ENCODE results near the gene HOXD13. TPM values are rescaled to one million over a fixed set of nuclear protein-coding genes. Genes with fewer than 3 reads are reported as not detected.

HOXD13 gene
- total RNA-seq, 4 donors from 2014 or later = 0.19 TPM; not detected in 3

DNA sequence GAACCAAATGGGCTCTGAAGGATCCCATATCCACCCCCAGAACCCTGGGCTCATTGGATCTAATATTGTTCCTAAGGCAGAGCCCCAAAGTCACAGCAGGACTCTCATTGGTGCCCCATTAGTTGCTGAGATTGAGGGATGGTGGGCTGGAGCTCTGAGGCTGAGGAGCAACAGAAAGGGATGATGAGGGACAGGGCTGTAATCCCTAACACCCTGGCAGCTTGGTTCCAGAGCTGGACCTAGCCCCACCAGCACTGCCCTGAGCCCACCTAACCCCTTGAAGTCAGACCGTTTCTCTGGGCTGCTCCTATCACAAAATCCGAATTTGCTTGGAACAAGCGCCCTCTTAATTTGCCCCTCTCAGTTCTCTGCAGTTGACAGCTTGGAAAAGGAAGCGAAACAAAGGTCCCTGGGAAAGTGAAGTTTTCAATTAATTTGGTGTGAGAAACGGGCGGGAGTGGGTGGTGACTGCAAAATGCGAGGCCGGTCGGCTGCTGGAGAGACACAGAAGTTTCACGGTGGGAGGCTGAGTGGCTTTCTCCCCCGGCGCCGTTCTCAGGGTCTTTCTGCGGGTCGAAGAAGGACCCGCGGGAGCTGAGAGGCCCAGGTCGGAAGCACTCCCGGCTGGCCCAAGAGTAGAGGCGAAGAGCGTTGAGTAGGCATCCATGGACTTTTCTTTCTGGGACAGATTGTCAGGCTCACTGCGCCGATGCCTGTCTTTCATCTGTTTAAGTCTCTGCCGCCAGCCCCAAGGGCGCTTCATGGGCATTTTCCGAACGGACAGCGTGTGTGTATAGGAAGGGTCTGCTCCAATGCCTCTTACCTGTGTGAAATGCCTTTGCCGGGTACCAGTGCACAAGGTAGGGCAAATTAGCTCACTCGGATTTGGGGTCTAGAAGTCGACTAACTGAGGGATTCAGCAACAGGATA is 927 bp upstream of the HOXD13 start:
- Histone ChIP-seq H3K4me1 (peaks cover 32% of the 10 kb centered on the region), H3K9me3 (no peaks in the 10 kb centered on the region), H3K4me3 (no peak overlapping the region), H3K36me3 (no peaks in the 10 kb centered on the region), H3K27me3 (peaks cover 100% of the 10 kb centered on the region), H3K27ac (no peak overlapping the region)
- TF ChIP-seq POLR2A (IDR thresholded peaks at IDR 0.05) (no peak), POLR2AphosphoS5 (IDR thresholded peaks at IDR 0.05) (no peak), EP300 (IDR thresholded peaks at IDR 0.05) (no peak)
- TF ChIP-seq, protein P1, sequence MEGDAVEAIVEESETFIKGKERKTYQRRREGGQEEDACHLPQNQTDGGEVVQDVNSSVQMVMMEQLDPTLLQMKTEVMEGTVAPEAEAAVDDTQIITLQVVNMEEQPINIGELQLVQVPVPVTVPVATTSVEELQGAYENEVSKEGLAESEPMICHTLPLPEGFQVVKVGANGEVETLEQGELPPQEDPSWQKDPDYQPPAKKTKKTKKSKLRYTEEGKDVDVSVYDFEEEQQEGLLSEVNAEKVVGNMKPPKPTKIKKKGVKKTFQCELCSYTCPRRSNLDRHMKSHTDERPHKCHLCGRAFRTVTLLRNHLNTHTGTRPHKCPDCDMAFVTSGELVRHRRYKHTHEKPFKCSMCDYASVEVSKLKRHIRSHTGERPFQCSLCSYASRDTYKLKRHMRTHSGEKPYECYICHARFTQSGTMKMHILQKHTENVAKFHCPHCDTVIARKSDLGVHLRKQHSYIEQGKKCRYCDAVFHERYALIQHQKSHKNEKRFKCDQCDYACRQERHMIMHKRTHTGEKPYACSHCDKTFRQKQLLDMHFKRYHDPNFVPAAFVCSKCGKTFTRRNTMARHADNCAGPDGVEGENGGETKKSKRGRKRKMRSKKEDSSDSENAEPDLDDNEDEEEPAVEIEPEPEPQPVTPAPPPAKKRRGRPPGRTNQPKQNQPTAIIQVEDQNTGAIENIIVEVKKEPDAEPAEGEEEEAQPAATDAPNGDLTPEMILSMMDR (IDR thresholded peaks at IDR 0.05) = no peak
- WGBS = 12% methylated on average over 24 of the region's 31 CpGs
- peak in 1 of 2 donors; percentile 50 for DNase-seq (ENCODE audit: low spot score in 2 of 2)

DNA sequence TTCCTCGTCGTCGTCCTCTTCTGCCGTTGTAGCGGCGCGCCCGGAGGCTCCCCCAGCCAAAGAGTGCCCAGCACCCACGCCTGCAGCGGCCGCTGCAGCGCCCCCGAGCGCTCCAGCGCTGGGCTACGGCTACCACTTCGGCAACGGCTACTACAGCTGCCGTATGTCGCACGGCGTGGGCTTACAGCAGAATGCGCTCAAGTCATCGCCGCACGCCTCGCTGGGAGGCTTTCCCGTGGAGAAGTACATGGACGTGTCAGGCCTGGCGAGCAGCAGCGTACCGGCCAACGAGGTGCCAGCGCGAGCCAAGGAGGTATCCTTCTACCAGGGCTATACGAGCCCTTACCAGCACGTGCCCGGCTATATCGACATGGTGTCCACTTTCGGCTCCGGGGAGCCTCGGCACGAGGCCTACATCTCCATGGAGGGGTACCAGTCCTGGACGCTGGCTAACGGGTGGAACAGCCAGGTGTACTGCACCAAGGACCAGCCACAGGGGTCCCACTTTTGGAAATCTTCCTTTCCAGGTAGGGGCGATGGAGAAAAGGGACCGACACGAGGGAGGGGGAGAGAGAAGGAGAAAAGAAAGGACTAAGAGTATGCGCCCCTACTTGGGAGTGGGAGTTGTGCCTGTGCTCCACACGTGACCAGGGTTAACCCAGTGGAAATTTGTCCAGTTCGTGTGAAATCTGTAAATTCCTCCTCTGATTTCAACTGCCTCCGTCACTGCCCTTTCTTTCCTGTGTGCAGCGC is 800 bp downstream of the HOXD13 start:
- WGBS = 15% methylated on average over 8 of the region's 53 CpGs
- no peaks in the 10 kb centered on the region for H3K9me3 ChIP-seq
- H3K4me3 ChIP-seq = peak overlapping the region; percentile 46
- peaks cover 44% of the 10 kb centered on the region for H3K4me1 ChIP-seq
- TF ChIP-seq POLR2AphosphoS5 (IDR thresholded peaks at IDR 0.05) (no peak), POLR2A (IDR thresholded peaks at IDR 0.05) (no peak), EP300 (IDR thresholded peaks at IDR 0.05) (no peak)
- TF ChIP-seq, protein P1 (IDR thresholded peaks at IDR 0.05) = no peak
- peak in 1 of 2 donors; percentile 59 for DNase-seq (ENCODE audit: low spot score in 2 of 2)
- H3K27ac ChIP-seq = no peak overlapping the region
- H3K27me3 ChIP-seq = peaks cover 100% of the 10 kb centered on the region
- no peaks in the 10 kb centered on the region for H3K36me3 ChIP-seq

DNA sequence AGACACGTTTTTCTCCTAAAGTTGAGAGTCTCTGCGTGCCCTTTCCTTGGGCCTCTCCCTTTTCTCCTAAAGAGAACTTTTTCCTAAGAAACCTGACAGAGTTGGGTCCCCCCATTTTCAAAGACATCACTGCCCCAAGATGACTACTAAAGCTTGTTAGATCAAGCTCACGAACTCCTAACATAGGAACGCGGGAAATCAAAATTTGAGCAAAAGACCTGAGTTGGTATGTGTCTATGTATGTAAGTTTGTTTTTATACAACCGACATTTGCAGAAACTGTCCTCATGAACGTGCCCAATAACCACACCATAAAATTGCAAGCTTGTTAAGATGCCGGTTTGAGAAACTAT is 1.4 kb downstream of the HOXD13 start:
- Histone ChIP-seq H3K9me3 (no peaks in the 10 kb centered on the region), H3K27ac (no peak overlapping the region), H3K4me3 (no peak overlapping the region), H3K36me3 (no peaks in the 10 kb centered on the region), H3K4me1 (peaks cover 46% of the 10 kb centered on the region), H3K27me3 (peaks cover 100% of the 10 kb centered on the region)
- WGBS = 11% methylated on average over 8 of the region's 8 CpGs
- no peak for DNase-seq (ENCODE audit: low spot score in 2 of 2)
- no peak for TF ChIP-seq POLR2A (IDR thresholded peaks at IDR 0.05)
- TF ChIP-seq POLR2AphosphoS5 (IDR thresholded peaks at IDR 0.05) = no peak
- TF ChIP-seq EP300 (IDR thresholded peaks at IDR 0.05) = no peak
- TF ChIP-seq, protein P1 (IDR thresholded peaks at IDR 0.05) = no peak

DNA sequence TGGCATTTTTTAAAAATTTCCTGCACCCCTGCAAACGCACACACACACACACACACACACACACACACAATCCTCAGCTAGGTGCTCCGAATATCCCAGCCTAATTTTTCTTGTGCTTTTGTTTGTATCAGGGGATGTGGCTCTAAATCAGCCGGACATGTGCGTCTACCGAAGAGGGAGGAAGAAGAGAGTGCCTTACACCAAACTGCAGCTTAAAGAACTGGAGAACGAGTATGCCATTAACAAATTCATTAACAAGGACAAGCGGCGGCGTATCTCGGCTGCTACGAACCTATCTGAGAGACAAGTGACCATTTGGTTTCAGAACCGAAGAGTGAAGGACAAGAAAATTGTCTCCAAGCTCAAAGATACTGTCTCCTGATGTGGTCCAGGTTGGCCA is 1.8 kb downstream of the HOXD13 start:
- H3K4me1 ChIP-seq = peaks cover 49% of the 10 kb centered on the region
- peaks cover 100% of the 10 kb centered on the region for H3K27me3 ChIP-seq
- H3K36me3 ChIP-seq = no peaks in the 10 kb centered on the region
- 12% methylated on average over 12 of the region's 12 CpGs for WGBS
- TF ChIP-seq POLR2AphosphoS5 (IDR thresholded peaks at IDR 0.05) = no peak
- TF ChIP-seq EP300 (IDR thresholded peaks at IDR 0.05) = no peak
- TF ChIP-seq, protein P1 (IDR thresholded peaks at IDR 0.05) = no peak
- no peak for TF ChIP-seq POLR2A (IDR thresholded peaks at IDR 0.05)
- no peaks in the 10 kb centered on the region for H3K9me3 ChIP-seq
- no peak for DNase-seq (ENCODE audit: low spot score in 2 of 2)
- no peak overlapping the region for H3K27ac ChIP-seq
- no peak overlapping the region for H3K4me3 ChIP-seq

DNA sequence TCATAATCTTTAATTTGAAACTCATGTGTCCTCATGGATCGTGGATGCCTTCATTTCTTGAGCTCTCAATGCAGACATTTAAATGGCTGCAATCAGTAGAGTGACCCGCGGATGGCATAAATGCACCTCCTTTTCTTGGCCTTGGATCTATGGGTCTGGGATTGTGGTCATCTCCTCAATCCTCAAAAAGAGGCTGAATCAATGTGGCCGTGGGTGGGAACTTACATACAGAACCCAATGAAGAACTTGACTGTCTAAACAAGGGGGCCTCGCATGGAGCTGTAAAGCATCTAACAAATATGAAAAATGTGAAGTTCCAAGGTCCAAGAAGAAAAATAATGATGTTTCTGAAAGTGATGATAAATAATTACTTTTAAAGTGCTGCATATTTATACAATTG is 2.9 kb downstream of the HOXD13 start:
- Histone ChIP-seq H3K4me3 (no peak overlapping the region), H3K4me1 (peaks cover 59% of the 10 kb centered on the region), H3K36me3 (no peaks in the 10 kb centered on the region), H3K27ac (no peak overlapping the region), H3K27me3 (peaks cover 100% of the 10 kb centered on the region), H3K9me3 (no peaks in the 10 kb centered on the region)
- no peak for DNase-seq (ENCODE audit: low spot score in 2 of 2)
- WGBS = 17% methylated on average over 5 of the region's 5 CpGs
- TF ChIP-seq, protein P1 (IDR thresholded peaks at IDR 0.05) = no peak
- TF ChIP-seq POLR2AphosphoS5 (IDR thresholded peaks at IDR 0.05) (no peak), EP300 (IDR thresholded peaks at IDR 0.05) (no peak)
